ENCODE measurements around the gene GDF10.

Gene GDF10

GRCh38 chr10:47261121-47261520, 38.9 kb upstream of the GDF10 start:
- Histone ChIP-seq H3K9me3 (ENCODE audit: control insufficient read depth, insufficient read depth, low read length) (peaks cover 4% of the 10 kb centered on the region; the same call in 1 of the 2 replicates), H3K9ac (ENCODE audit: low read depth, low read length) (no peak overlapping the region), H3K4me1 (ENCODE audit: insufficient read depth, low read length) (no peaks in the 10 kb centered on the region), H3K36me3 (ENCODE audit: insufficient read depth, low read length) (no peaks in the 10 kb centered on the region)

GRCh38 chr10:47261556-47261955, 38.4 kb upstream of the GDF10 start:
- H3K4me1 ChIP-seq (ENCODE audit: insufficient read depth, low read length) = no peaks in the 10 kb centered on the region
- H3K9me3 ChIP-seq (ENCODE audit: control insufficient read depth, insufficient read depth, low read length) = peaks cover 4% of the 10 kb centered on the region; the same call in 1 of the 2 replicates
- no peak overlapping the region for H3K9ac ChIP-seq (ENCODE audit: low read depth, low read length)
- no peaks in the 10 kb centered on the region for H3K36me3 ChIP-seq (ENCODE audit: insufficient read depth, low read length)

GRCh38 chr10:47262606-47263533, 37.1 kb upstream of the GDF10 start:
- H3K4me1 ChIP-seq (ENCODE audit: insufficient read depth, low read length) = no peaks in the 10 kb centered on the region
- H3K9me3 ChIP-seq (ENCODE audit: control insufficient read depth, insufficient read depth, low read length) = peaks cover 4% of the 10 kb centered on the region; the same call in 1 of the 2 replicates
- H3K36me3 ChIP-seq (ENCODE audit: insufficient read depth, low read length) = no peaks in the 10 kb centered on the region
- no peak overlapping the region for H3K9ac ChIP-seq (ENCODE audit: low read depth, low read length)

- no peaks in the 10 kb centered on the region for H3K4me1 ChIP-seq (ENCODE audit: insufficient read depth, low read length)
- no peaks in the 10 kb centered on the region for H3K36me3 ChIP-seq (ENCODE audit: insufficient read depth, low read length)
- H3K9ac ChIP-seq (ENCODE audit: low read depth, low read length) = no peak overlapping the region
- peaks cover 4% of the 10 kb centered on the region; the same call in 1 of the 2 replicates for H3K9me3 ChIP-seq (ENCODE audit: control insufficient read depth, insufficient read depth, low read length)
These were observed 35.2 kb upstream of the GDF10 start for GRCh38 chr10:47264797-47265281.

- no peaks in the 10 kb centered on the region for H3K4me1 ChIP-seq (ENCODE audit: insufficient read depth, low read length)
- peaks cover 4% of the 10 kb centered on the region; the same call in 1 of the 2 replicates for H3K9me3 ChIP-seq (ENCODE audit: control insufficient read depth, insufficient read depth, low read length)
- no peaks in the 10 kb centered on the region for H3K36me3 ChIP-seq (ENCODE audit: insufficient read depth, low read length)
- no peak overlapping the region for H3K9ac ChIP-seq (ENCODE audit: low read depth, low read length)
These were observed 33.4 kb upstream of the GDF10 start for GRCh38 chr10:47266602-47267001.

- Histone ChIP-seq H3K4me1 (ENCODE audit: insufficient read depth, low read length) (no peaks in the 10 kb centered on the region), H3K9ac (ENCODE audit: low read depth, low read length) (no peak overlapping the region), H3K9me3 (ENCODE audit: control insufficient read depth, insufficient read depth, low read length) (peaks cover 4% of the 10 kb centered on the region; the same call in 1 of the 2 replicates), H3K36me3 (ENCODE audit: insufficient read depth, low read length) (no peaks in the 10 kb centered on the region)
These were observed 31.3 kb upstream of the GDF10 start for GRCh38 chr10:47268696-47269095.

GRCh38 chr10:47269294-47269693, 30.7 kb upstream of the GDF10 start:
- H3K9ac ChIP-seq (ENCODE audit: low read depth, low read length) = no peak overlapping the region
- H3K36me3 ChIP-seq (ENCODE audit: insufficient read depth, low read length) = no peaks in the 10 kb centered on the region
- peaks cover 4% of the 10 kb centered on the region; the same call in 1 of the 2 replicates for H3K9me3 ChIP-seq (ENCODE audit: control insufficient read depth, insufficient read depth, low read length)
- H3K4me1 ChIP-seq (ENCODE audit: insufficient read depth, low read length) = no peaks in the 10 kb centered on the region

GRCh38 chr10:47276071-47276470, 23.9 kb upstream of the GDF10 start:
- Histone ChIP-seq H3K9me3 (ENCODE audit: control insufficient read depth, insufficient read depth, low read length) (no peaks in the 10 kb centered on the region), H3K4me1 (ENCODE audit: insufficient read depth, low read length) (peaks cover 5% of the 10 kb centered on the region; the same call in 1 of the 2 replicates), H3K9ac (ENCODE audit: low read depth, low read length) (no peak overlapping the region), H3K36me3 (ENCODE audit: insufficient read depth, low read length) (no peaks in the 10 kb centered on the region)

GRCh38 chr10:47276576-47277351, 23.2 kb upstream of the GDF10 start:
- Histone ChIP-seq H3K4me1 (ENCODE audit: insufficient read depth, low read length) (peaks cover 5% of the 10 kb centered on the region; the same call in 1 of the 2 replicates), H3K9me3 (ENCODE audit: control insufficient read depth, insufficient read depth, low read length) (no peaks in the 10 kb centered on the region), H3K36me3 (ENCODE audit: insufficient read depth, low read length) (no peaks in the 10 kb centered on the region), H3K9ac (ENCODE audit: low read depth, low read length) (no peak overlapping the region)

- H3K9ac ChIP-seq (ENCODE audit: low read depth, low read length) = no peak overlapping the region
- H3K4me1 ChIP-seq (ENCODE audit: insufficient read depth, low read length) = peaks cover 5% of the 10 kb centered on the region; the same call in 1 of the 2 replicates
These were observed 22.4 kb upstream of the GDF10 start for GRCh38 chr10:47277352-47278151.

GRCh38 chr10:47278152-47278473, 21.9 kb upstream of the GDF10 start:
- H3K9ac ChIP-seq (ENCODE audit: low read depth, low read length) = no peak overlapping the region
- H3K9me3 ChIP-seq (ENCODE audit: control insufficient read depth, insufficient read depth, low read length) = no peaks in the 10 kb centered on the region
- peaks cover 5% of the 10 kb centered on the region; the same call in 1 of the 2 replicates for H3K4me1 ChIP-seq (ENCODE audit: insufficient read depth, low read length)
- no peaks in the 10 kb centered on the region for H3K36me3 ChIP-seq (ENCODE audit: insufficient read depth, low read length)

More at GRCh38 chr10:47277352-47278151, 22.4 kb upstream of the GDF10 start:
- Histone ChIP-seq H3K9me3 (ENCODE audit: control insufficient read depth, insufficient read depth, low read length) (no peaks in the 10 kb centered on the region), H3K36me3 (ENCODE audit: insufficient read depth, low read length) (no peaks in the 10 kb centered on the region)

- Histone ChIP-seq H3K9ac (ENCODE audit: low read depth, low read length) (no peak overlapping the region), H3K4me1 (ENCODE audit: insufficient read depth, low read length) (peaks cover 5% of the 10 kb centered on the region; the same call in 1 of the 2 replicates), H3K36me3 (ENCODE audit: insufficient read depth, low read length) (no peaks in the 10 kb centered on the region), H3K9me3 (ENCODE audit: control insufficient read depth, insufficient read depth, low read length) (no peaks in the 10 kb centered on the region)
These were observed 21.3 kb upstream of the GDF10 start for GRCh38 chr10:47278720-47279119.

GRCh38 chr10:47279276-47279675, 20.7 kb upstream of the GDF10 start:
- Histone ChIP-seq H3K9me3 (ENCODE audit: control insufficient read depth, insufficient read depth, low read length) (no peaks in the 10 kb centered on the region), H3K9ac (ENCODE audit: low read depth, low read length) (no peak overlapping the region), H3K36me3 (ENCODE audit: insufficient read depth, low read length) (no peaks in the 10 kb centered on the region), H3K4me1 (ENCODE audit: insufficient read depth, low read length) (peaks cover 5% of the 10 kb centered on the region; the same call in 1 of the 2 replicates)

Measured in ES-I3 (cell line).